Neural cell (in vitro differentiated cells): ENCODE results near the gene STK38L.

Source experiments
- EP300 ChIP-seq: fragments of 450-650 bp; conservative IDR thresholded peaks from 2 replicates; pipeline ENCODE4 v1.6.1; 2014; ENCODE audit warnings: antibody characterized with exemption, mild to moderate bottlenecking, moderate library complexity; ENCODE audit not compliant: poor library complexity, severe bottlenecking
- EZH2 ChIP-seq: fragments of 200-600, 300-800 bp; shearing (Covaris generic), sonication (generic); IDR thresholded peaks from 2 replicates; pipeline ENCODE4 v1.6.1; 2014; ENCODE audit warnings: antibody characterized with exemption, low read length, borderline replicate concordance, mild to moderate bottlenecking; ENCODE audit not compliant: insufficient read depth, poor library complexity, severe bottlenecking
- MXI1 ChIP-seq: fragments of 450-650 bp; conservative IDR thresholded peaks from 2 replicates; pipeline ENCODE4 v1.6.1; 2014; ENCODE audit warnings: antibody characterized with exemption, mild to moderate bottlenecking; ENCODE audit not compliant: poor library complexity, severe bottlenecking
- POLR2AphosphoS5 ChIP-seq: IDR thresholded peaks from 2 replicates; pipeline ENCODE4 v1.6.1; 2012
- RAD21 ChIP-seq: fragments of 450-650 bp; conservative IDR thresholded peaks from 2 replicates; pipeline ENCODE4 v1.6.1; 2014; ENCODE audit warnings: antibody characterized with exemption, mild to moderate bottlenecking, moderate library complexity
- SMC3 ChIP-seq: fragments of 450-650 bp; conservative IDR thresholded peaks from 2 replicates; pipeline ENCODE4 v1.6.1; 2014; ENCODE audit warnings: antibody characterized with exemption, mild to moderate bottlenecking, moderate library complexity; ENCODE audit not compliant: poor library complexity
- TAF1 ChIP-seq: IDR thresholded peaks from 2 replicates; pipeline ENCODE4 v1.6.1; 2012; ENCODE audit warnings: low read depth
- TF ChIP-seq, protein P1 (sequence below): fragments of 450-650 bp; IDR thresholded peaks from 2 replicates; pipeline ENCODE4 v1.5.1; 2014; ENCODE audit warnings: antibody characterized with exemption, mild to moderate bottlenecking, moderate library complexity; ENCODE audit not compliant: poor library complexity, severe bottlenecking
- TF ChIP-seq, protein P2 (sequence below): IDR thresholded peaks from 2 replicates; pipeline ENCODE4 v1.6.1; 2012; ENCODE audit warnings: borderline replicate concordance

DNA sequence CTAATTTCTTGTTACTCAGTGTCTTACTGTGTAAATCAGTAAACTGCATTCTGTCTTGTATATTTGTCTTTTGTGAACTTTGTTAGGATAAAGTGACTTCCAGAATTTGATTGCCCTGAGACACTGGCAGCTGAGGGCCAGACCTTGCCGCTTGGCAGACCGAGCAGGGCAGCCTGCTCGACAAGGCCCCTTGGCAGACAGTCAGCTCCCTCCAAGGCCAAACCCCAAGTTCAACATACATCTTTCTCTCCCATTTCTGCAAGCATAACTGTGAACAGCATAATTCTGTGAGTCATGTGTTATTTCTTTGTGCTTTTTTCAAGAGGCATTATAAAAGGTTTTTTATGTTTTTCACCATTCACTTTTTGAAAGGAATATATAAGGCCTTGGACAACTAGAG lies 49.4 kb downstream of the STK38L start:
- TF ChIP-seq, protein P1, sequence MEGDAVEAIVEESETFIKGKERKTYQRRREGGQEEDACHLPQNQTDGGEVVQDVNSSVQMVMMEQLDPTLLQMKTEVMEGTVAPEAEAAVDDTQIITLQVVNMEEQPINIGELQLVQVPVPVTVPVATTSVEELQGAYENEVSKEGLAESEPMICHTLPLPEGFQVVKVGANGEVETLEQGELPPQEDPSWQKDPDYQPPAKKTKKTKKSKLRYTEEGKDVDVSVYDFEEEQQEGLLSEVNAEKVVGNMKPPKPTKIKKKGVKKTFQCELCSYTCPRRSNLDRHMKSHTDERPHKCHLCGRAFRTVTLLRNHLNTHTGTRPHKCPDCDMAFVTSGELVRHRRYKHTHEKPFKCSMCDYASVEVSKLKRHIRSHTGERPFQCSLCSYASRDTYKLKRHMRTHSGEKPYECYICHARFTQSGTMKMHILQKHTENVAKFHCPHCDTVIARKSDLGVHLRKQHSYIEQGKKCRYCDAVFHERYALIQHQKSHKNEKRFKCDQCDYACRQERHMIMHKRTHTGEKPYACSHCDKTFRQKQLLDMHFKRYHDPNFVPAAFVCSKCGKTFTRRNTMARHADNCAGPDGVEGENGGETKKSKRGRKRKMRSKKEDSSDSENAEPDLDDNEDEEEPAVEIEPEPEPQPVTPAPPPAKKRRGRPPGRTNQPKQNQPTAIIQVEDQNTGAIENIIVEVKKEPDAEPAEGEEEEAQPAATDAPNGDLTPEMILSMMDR, result no peak
- TF ChIP-seq, protein P2, sequence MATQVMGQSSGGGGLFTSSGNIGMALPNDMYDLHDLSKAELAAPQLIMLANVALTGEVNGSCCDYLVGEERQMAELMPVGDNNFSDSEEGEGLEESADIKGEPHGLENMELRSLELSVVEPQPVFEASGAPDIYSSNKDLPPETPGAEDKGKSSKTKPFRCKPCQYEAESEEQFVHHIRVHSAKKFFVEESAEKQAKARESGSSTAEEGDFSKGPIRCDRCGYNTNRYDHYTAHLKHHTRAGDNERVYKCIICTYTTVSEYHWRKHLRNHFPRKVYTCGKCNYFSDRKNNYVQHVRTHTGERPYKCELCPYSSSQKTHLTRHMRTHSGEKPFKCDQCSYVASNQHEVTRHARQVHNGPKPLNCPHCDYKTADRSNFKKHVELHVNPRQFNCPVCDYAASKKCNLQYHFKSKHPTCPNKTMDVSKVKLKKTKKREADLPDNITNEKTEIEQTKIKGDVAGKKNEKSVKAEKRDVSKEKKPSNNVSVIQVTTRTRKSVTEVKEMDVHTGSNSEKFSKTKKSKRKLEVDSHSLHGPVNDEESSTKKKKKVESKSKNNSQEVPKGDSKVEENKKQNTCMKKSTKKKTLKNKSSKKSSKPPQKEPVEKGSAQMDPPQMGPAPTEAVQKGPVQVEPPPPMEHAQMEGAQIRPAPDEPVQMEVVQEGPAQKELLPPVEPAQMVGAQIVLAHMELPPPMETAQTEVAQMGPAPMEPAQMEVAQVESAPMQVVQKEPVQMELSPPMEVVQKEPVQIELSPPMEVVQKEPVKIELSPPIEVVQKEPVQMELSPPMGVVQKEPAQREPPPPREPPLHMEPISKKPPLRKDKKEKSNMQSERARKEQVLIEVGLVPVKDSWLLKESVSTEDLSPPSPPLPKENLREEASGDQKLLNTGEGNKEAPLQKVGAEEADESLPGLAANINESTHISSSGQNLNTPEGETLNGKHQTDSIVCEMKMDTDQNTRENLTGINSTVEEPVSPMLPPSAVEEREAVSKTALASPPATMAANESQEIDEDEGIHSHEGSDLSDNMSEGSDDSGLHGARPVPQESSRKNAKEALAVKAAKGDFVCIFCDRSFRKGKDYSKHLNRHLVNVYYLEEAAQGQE, result no peak
- TF ChIP-seq POLR2AphosphoS5 (no peak), EZH2 (no peak), TAF1 (no peak), RAD21 (no peak), EP300 (no peak), SMC3 (no peak), MXI1 (no peak)
